GM04503 (cell line): ENCODE data around the gene WIPF1.
A peak's percentile ranks its signal among the peaks of the same experiment; 100 is the strongest.

ENCODE experiments used
- DNase-seq: peaks from one replicate; pipeline ENCODE4 v3.0.0-alpha.2; 2012; ENCODE audit warnings: low read depth

WIPF1 gene

GRCh38 chr2:174597345-174598047 is at the start of gene WIPF1:
WIPF1 (minus strand) TSS chr2:174597804; CDS start chr2:174585573, 12,231 bp downstream.
- no peak for DNase-seq

- no peak for DNase-seq
Measured at GRCh38 chr2:174645296-174645695, 47.7 kb upstream of the WIPF1 start.

GRCh38 chr2:174644406-174644805 is 46.8 kb upstream of the WIPF1 start:
- DNase-seq: no peak

GRCh38 chr2:174643356-174643755 is 45.8 kb upstream of the WIPF1 start:
- DNase-seq: no peak

GRCh38 chr2:174641168-174641567 is 43.6 kb upstream of the WIPF1 start:
- DNase-seq: no peak

GRCh38 chr2:174636987-174637386 is 39.4 kb upstream of the WIPF1 start:
- no peak for DNase-seq

GRCh38 chr2:174635776-174636404 is 38.3 kb upstream of the WIPF1 start:
- DNase-seq: peak; percentile 31

GRCh38 chr2:174635015-174635593 is 37.5 kb upstream of the WIPF1 start:
- no peak for DNase-seq

GRCh38 chr2:174634130-174635014 is 36.8 kb upstream of the WIPF1 start:
- DNase-seq: no peak

- DNase-seq: no peak
Measured at GRCh38 chr2:174633623-174633930, 36.0 kb upstream of the WIPF1 start.

- no peak for DNase-seq
Measured at GRCh38 chr2:174632841-174633622, 35.4 kb upstream of the WIPF1 start.

GRCh38 chr2:174631009-174631981 is 33.7 kb upstream of the WIPF1 start:
- peak; percentile 88 for DNase-seq

GRCh38 chr2:174630107-174630506 is 32.5 kb upstream of the WIPF1 start:
- no peak for DNase-seq

- no peak for DNase-seq
Measured at GRCh38 chr2:174629506-174629905, 31.9 kb upstream of the WIPF1 start.

GRCh38 chr2:174628528-174629169 is 31.0 kb upstream of the WIPF1 start:
- no peak for DNase-seq

- no peak for DNase-seq
Measured at GRCh38 chr2:174627216-174627615, 29.6 kb upstream of the WIPF1 start.

- no peak for DNase-seq
Measured at GRCh38 chr2:174624895-174625430, 27.4 kb upstream of the WIPF1 start.

- DNase-seq: no peak
Measured at GRCh38 chr2:174623690-174624089, 26.1 kb upstream of the WIPF1 start.

GRCh38 chr2:174623106-174623637 is 25.6 kb upstream of the WIPF1 start:
- DNase-seq: no peak

- DNase-seq: no peak
Measured at GRCh38 chr2:174621323-174621722, 23.7 kb upstream of the WIPF1 start.
